ENCODE data around the gene IL19. TPM values are rescaled to one million over a fixed set of nuclear protein-coding genes. Genes with fewer than 3 reads are reported as not detected.
A peak's percentile ranks its signal among the peaks of the same experiment; 100 is the strongest.

Gene IL19
- total and polyA plus RNA-seq, 8 donors, result not detected

DNA sequence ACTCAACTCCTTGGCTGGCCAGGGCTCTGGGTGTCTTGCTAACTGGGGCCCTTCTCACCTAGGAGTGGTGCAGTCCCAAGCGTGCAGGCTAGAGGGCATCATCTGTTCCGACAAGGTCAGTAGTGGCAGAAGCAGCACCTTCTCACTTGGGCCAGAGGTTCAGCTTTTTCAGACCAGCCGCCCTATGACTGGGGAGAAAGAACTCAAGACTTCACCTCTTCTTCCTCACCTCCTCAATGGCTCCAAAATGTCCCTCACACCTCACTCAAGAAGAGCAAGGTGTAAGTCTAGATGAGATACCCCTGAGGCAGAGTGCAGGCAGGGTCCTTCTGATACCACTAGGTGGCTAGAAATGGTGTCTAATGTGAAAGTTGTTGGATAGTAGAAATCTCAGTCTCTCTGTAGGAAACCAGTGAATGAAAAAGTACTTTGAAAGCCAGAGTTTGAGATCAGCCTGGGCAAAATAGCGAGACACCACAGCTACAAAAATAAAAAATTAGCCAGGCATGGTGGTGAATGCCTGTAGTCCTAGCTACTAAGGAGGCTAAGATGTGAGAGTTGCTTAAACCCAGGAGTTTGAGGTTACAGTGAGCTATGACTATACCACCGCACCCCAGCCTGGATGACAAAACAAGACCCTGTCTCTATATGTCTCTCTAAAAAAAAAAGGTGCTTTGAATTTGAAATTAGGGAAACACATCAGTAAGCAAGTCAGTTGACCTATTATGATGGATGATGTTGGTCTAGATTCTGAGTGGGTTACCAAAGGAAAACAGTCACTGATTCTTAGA lies 86.3 kb downstream of the IL19 start:
- H3K9me3 ChIP-seq, result no peaks in the 10 kb centered on the region
- no peaks in the 10 kb centered on the region for H3K27me3 ChIP-seq
- intact Hi-C loops (cut with DNase I), result no loop called here
- ATAC-seq (no peak), DNase-seq (no peak), FAIRE-seq (no peak)
- H3K4me3 ChIP-seq, result no peak overlapping the region
- TF ChIP-seq, protein P1, sequence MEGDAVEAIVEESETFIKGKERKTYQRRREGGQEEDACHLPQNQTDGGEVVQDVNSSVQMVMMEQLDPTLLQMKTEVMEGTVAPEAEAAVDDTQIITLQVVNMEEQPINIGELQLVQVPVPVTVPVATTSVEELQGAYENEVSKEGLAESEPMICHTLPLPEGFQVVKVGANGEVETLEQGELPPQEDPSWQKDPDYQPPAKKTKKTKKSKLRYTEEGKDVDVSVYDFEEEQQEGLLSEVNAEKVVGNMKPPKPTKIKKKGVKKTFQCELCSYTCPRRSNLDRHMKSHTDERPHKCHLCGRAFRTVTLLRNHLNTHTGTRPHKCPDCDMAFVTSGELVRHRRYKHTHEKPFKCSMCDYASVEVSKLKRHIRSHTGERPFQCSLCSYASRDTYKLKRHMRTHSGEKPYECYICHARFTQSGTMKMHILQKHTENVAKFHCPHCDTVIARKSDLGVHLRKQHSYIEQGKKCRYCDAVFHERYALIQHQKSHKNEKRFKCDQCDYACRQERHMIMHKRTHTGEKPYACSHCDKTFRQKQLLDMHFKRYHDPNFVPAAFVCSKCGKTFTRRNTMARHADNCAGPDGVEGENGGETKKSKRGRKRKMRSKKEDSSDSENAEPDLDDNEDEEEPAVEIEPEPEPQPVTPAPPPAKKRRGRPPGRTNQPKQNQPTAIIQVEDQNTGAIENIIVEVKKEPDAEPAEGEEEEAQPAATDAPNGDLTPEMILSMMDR (IDR thresholded peaks at IDR 0.05), result no peak
- 86 to 87% methylated on average over 5 of the region's 5 CpGs for WGBS, 2 donors
- no peaks in the 10 kb centered on the region for H3K36me3 ChIP-seq
- no peaks in the 10 kb centered on the region for H3K4me1 ChIP-seq
- no peak overlapping the region for H3K27ac ChIP-seq

- Histone ChIP-seq H3K4me3 (no peak overlapping the region), H3K4me1 (no peaks in the 10 kb centered on the region), H3K36me3 (no peaks in the 10 kb centered on the region), H3K27me3 (no peaks in the 10 kb centered on the region), H3K9me3 (no peaks in the 10 kb centered on the region), H3K27ac (no peak overlapping the region)
- TF ChIP-seq, protein P1 (IDR thresholded peaks at IDR 0.05), result no peak
- FAIRE-seq (no peak), DNase-seq (no peak), ATAC-seq (peak in 2 of 4 donors; percentile 30 to 43)
- intact Hi-C loops (cut with DNase I), result no loop called here
- WGBS, 2 donors, result 71 to 79% methylated on average over 5 of the region's 5 CpGs
Observed at GRCh38 chr1:206859082-206859521, 88.5 kb downstream of the IL19 start.

GRCh38 chr1:206860165-206860564 lies 89.6 kb downstream of the IL19 start:
- DNase-seq (no peak), ATAC-seq (no peak), FAIRE-seq (no peak)
- intact Hi-C loops (cut with DNase I), result no loop called here
- Histone ChIP-seq H3K9me3 (no peaks in the 10 kb centered on the region), H3K27me3 (no peaks in the 10 kb centered on the region), H3K4me3 (no peak overlapping the region), H3K27ac (no peak overlapping the region), H3K4me1 (peaks cover 0 to 3% (median 0%) of the 10 kb centered on the region in 3 donors), H3K36me3 (no peaks in the 10 kb centered on the region)
- TF ChIP-seq, protein P1 (IDR thresholded peaks at IDR 0.05), result no peak
- WGBS, 2 donors, result 75 to 77% methylated on average over 4 of the region's 4 CpGs

DNA sequence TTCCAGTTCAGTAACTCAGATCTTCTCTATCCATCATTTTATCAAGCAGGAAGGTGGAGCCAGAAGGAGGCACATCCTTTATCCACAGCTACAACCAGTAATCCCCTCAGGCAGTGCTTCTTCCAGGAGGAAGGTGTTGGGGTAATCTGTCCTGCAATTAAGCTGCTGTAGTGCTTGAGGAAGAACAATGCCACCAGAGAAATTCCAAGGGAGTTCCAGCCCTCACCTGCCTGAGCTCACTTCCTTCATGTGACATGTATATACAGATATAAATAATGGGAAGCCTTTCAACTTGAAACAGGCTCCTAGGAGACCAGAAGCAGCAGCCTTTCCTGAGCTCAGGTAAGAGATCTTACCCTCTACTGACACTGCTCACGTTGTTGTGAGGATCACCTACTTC lies 92.7 kb downstream of the IL19 start:
- WGBS, 2 donors, result 13% methylated on average over 1 of the region's 1 CpG
- no peak overlapping the region for H3K27ac ChIP-seq
- DNase-seq (no peak), ATAC-seq (no peak), FAIRE-seq (no peak)
- TF ChIP-seq, protein P1 (IDR thresholded peaks at IDR 0.05), result no peak
- no peaks in the 10 kb centered on the region for H3K9me3 ChIP-seq
- peaks cover 0 to 3% (median 0%) of the 10 kb centered on the region in 3 donors for H3K4me1 ChIP-seq
- no peak overlapping the region for H3K4me3 ChIP-seq
- intact Hi-C loops (cut with DNase I), result no loop called here
- no peaks in the 10 kb centered on the region for H3K27me3 ChIP-seq
- no peaks in the 10 kb centered on the region for H3K36me3 ChIP-seq

All from pancreas (tissue), 10 donors.